PC-3 (cell line): ENCODE data around the gene BNIP5. TPM values are rescaled to one million over a fixed set of nuclear protein-coding genes. Genes with fewer than 3 reads are reported as not detected.

Experiments used
- ATAC-seq: fragments of 200-7000 bp; cut with Tn5 transposase; 2 replicates; pipeline ENCODE4 v1.9.1; 2020; ENCODE audit warnings: mild to moderate bottlenecking, moderate library complexity
- BruUV-seq: library from RNA; stranded (reverse); fragments of 400-500 nt; replicated peaks from 2 replicates; lab custom pipeline; 2021; lab: Mats Ljungman, UMichigan
- CTCF ChIA-PET: fragments of 300-600 bp; sonication (Branson Sonifier 250); formaldehyde crosslinking; loops from one replicate; lab custom pipeline; 2022; ENCODE audit warnings: antibody characterized with exemption; lab: Charles Lee
- POLR2A ChIA-PET: fragments of 300-600 bp; sonication (Branson Sonifier 250); formaldehyde crosslinking; loops from one replicate; lab custom pipeline; 2022; ENCODE audit warnings: antibody characterized with exemption; ENCODE audit not compliant: unreplicated experiment; lab: Charles Lee
- DNase-seq: peaks from one replicate; pipeline ENCODE4 v3.0.0-alpha.2; 2015
- H2AFZ ChIP-seq: fragments of 300-600 bp; sonication (generic); 2 replicates; pipeline ENCODE4 v1.6.0; 2016; ENCODE audit warnings: antibody characterized with exemption, low read length
- H3F3A ChIP-seq: fragments of 300-600 bp; sonication (generic); one replicate; pipeline ENCODE4 v1.6.0; 2017; ENCODE audit warnings: antibody characterized with exemption, low read length, control low read depth, mild to moderate bottlenecking; ENCODE audit not compliant: unreplicated experiment
- H3K27ac ChIP-seq: fragments of 300-600 bp; sonication (generic); 2 replicates; pipeline ENCODE4 v1.5.1; 2016; ENCODE audit warnings: mild to moderate bottlenecking, low read length
- H3K27me3 ChIP-seq: fragments of 300-600 bp; sonication (generic); 2 replicates; pipeline ENCODE4 v1.6.1; 2016; ENCODE audit warnings: low read length, mixed read lengths
- H3K36me3 ChIP-seq: fragments of 300-600 bp; sonication (generic); 2 replicates; pipeline ENCODE4 v1.6.1; 2016; ENCODE audit warnings: low read depth, mixed run types, low read length, mixed read lengths
- H3K4me1 ChIP-seq: fragments of 300-600 bp; sonication (generic); 2 replicates; pipeline ENCODE4 v1.5.1; 2016; ENCODE audit warnings: low read length; ENCODE audit not compliant: insufficient read depth
- H3K4me2 ChIP-seq: fragments of 300-600 bp; sonication (generic); 2 replicates; pipeline ENCODE4 v1.6.0; 2016; ENCODE audit warnings: low read length
- H3K4me3 ChIP-seq: fragments of 300-600 bp; sonication (generic); 2 replicates; pipeline ENCODE4 v1.5.1; 2016; ENCODE audit warnings: mild to moderate bottlenecking, low read length, mixed read lengths
- H3K79me2 ChIP-seq: fragments of 300-600 bp; sonication (generic); 2 replicates; pipeline ENCODE4 v1.6.1; 2017; ENCODE audit warnings: low read length, mixed read lengths
- H3K9ac ChIP-seq: fragments of 300-600 bp; sonication (generic); 2 replicates; pipeline ENCODE4 v1.6.0; 2016; ENCODE audit warnings: mild to moderate bottlenecking, low read length
- H3K9me2 ChIP-seq: fragments of 300-600 bp; sonication (generic); replicated peaks from 2 replicates; pipeline ENCODE4 v1.6.1; 2016; ENCODE audit warnings: mixed run types, low read length, mixed read lengths
- H3K9me3 ChIP-seq: fragments of 300-600 bp; sonication (generic); 2 replicates; pipeline ENCODE4 v1.6.1; 2016; ENCODE audit warnings: low read length, mixed read lengths
- H4K20me1 ChIP-seq: fragments of 300-600 bp; sonication (generic); 2 replicates; pipeline ENCODE4 v1.6.1; 2016; ENCODE audit warnings: low read length, mixed read lengths
- CTCF ChIP-seq: fragments of 300-600 bp; sonication (generic); conservative IDR thresholded peaks from 2 replicates; pipeline ENCODE4 v1.5.1; 2017; ENCODE audit warnings: antibody characterized with exemption, low read depth, mild to moderate bottlenecking, low read length
- EZH2 ChIP-seq: fragments of 300-600 bp; sonication (generic); IDR thresholded peaks from one replicate; pipeline ENCODE4 v1.6.1; 2017; ENCODE audit warnings: antibody characterized with exemption, mild to moderate bottlenecking, low read length; ENCODE audit not compliant: unreplicated experiment
- EZH2phosphoT487 ChIP-seq: fragments of 300-600 bp; sonication (generic); IDR thresholded peaks from 2 replicates; pipeline ENCODE4 v1.6.1; 2018; ENCODE audit warnings: mild to moderate bottlenecking, antibody characterized with exemption, low read length, borderline replicate concordance
- intact Hi-C: fragments of 100-400 bp; cut with micrococcal nuclease; formaldehyde crosslinking; loops from 2 replicates; pipeline ENCODE4 v1.9.0; 2023
- total RNA-seq: library from RNA; depleted of rRNA; stranded (reverse); fragments of >200 nt; gene quantifications from 2 replicates; pipeline ENCODE4 v1.2.3, GENCODE V29; 2014

Gene BNIP5
- total RNA-seq, 1 experiment from 2014 or later: not detected

GRCh38 chr6:36362551-36363370, 26.1 kb upstream of the BNIP5 start:
- ChIA-PET POLR2A (no interaction called here), CTCF (interaction anchor here (1.1 kb wide), 1 partner anchor 60 kb away, joined by 6 read pairs; no protein-coding TSS in a partner anchor)
- Histone ChIP-seq H3K9ac (no peak overlapping the region), H3K36me3 (no peaks in the 10 kb centered on the region), H3K4me3 (no peak overlapping the region), H3K27ac (no peak overlapping the region), H3F3A (no peaks in the 10 kb centered on the region), H3K9me3 (no peaks in the 10 kb centered on the region), H3K79me2 (no peaks in the 10 kb centered on the region), H3K9me2 (no peaks in the 10 kb centered on the region), H3K27me3 (no peaks in the 10 kb centered on the region), H3K4me1 (no peaks in the 10 kb centered on the region), H2AFZ (no peak overlapping the region), H3K4me2 (no peak overlapping the region), H4K20me1 (no peaks in the 10 kb centered on the region)
- TF ChIP-seq EZH2phosphoT487 (no peak), CTCF (no peak), EZH2 (no peak)
- DNase-seq (no peak), ATAC-seq (no peak)
- no TSS peak for BruUV-seq
- intact Hi-C loops: no loop called here

DNA sequence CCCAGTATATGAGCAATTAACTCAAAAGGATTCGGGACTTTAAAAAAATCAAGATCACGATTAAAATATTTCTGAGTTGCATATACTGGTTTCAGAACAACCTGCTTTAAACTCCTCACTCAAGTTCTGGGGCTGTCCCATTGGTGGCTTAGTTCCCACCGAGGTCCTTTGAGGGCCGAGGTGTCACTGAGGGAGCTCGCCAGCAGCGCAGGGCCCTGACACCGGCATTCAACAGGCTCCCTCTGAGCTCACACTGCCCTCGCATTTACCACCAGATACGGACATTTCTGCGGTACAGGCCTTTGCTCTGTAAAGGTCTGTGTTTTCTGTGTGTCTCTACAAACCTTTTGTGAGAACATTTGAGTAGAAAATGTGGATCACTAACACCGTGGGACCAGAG, 24.4 kb upstream of the BNIP5 start:
- TF ChIP-seq EZH2phosphoT487 (no peak), CTCF (no peak), EZH2 (no peak)
- no TSS peak for BruUV-seq
- Histone ChIP-seq H2AFZ (no peak overlapping the region), H3K27ac (no peak overlapping the region), H3K36me3 (no peaks in the 10 kb centered on the region), H3K9ac (no peak overlapping the region), H3K9me2 (no peaks in the 10 kb centered on the region), H3K4me2 (0 out of 2 replicates have a peak overlapping the region, but pooled peaks have one; percentile 54), H3F3A (no peaks in the 10 kb centered on the region), H4K20me1 (no peaks in the 10 kb centered on the region), H3K27me3 (no peaks in the 10 kb centered on the region), H3K4me1 (no peaks in the 10 kb centered on the region), H3K9me3 (no peaks in the 10 kb centered on the region), H3K79me2 (no peaks in the 10 kb centered on the region), H3K4me3 (no peak overlapping the region)
- CTCF ChIA-PET: no interaction called here
- POLR2A ChIA-PET: no interaction called here
- no peak for ATAC-seq
- DNase-seq: no peak
- intact Hi-C loops: loop anchor here (2.0 kb wide), 1 partner anchor 236 kb away; no protein-coding TSS in a partner anchor
